ENCODE data around the gene TMEM132A. TPM values are rescaled to one million over a fixed set of nuclear protein-coding genes. Genes with fewer than 3 reads are reported as not detected.

TMEM132A gene
- total and polyA plus RNA-seq, 8 donors: 8.4 to 142 (median 27.2) TPM

DNA sequence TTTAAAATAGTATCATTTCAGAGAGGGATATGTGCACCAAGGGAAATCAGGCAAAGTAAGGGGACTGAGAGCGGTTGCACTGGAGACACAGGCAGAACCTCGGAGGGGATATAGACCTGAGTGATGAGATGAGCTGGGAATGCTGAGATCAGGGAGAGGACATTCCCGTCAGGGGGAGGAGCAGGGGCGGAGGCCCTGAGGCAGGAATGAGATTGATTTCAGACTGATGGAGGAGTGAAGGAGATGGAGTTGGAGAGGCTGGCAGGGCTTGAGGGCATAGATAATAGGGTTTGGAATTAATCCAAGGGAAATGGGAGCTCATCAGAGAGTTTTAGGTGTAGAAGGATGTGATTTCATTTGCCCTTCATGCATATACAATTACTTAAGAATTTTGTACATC, 60.4 kb downstream of the TMEM132A start:
- DNase-seq: no peak
- H3K4me1 ChIP-seq: peaks cover 2 to 7% (median 4%) of the 10 kb centered on the region in 4 donors
- no peak overlapping the region for H3K4me3 ChIP-seq
- H3K27ac ChIP-seq: no peak overlapping the region
- 63 to 79% (median 76%) methylated on average over 4 of the region's 4 CpGs for WGBS, 5 donors
- no peaks in the 10 kb centered on the region for H3K36me3 ChIP-seq
- H3K27me3 ChIP-seq: no peaks in the 10 kb centered on the region
- TF ChIP-seq, protein P1, sequence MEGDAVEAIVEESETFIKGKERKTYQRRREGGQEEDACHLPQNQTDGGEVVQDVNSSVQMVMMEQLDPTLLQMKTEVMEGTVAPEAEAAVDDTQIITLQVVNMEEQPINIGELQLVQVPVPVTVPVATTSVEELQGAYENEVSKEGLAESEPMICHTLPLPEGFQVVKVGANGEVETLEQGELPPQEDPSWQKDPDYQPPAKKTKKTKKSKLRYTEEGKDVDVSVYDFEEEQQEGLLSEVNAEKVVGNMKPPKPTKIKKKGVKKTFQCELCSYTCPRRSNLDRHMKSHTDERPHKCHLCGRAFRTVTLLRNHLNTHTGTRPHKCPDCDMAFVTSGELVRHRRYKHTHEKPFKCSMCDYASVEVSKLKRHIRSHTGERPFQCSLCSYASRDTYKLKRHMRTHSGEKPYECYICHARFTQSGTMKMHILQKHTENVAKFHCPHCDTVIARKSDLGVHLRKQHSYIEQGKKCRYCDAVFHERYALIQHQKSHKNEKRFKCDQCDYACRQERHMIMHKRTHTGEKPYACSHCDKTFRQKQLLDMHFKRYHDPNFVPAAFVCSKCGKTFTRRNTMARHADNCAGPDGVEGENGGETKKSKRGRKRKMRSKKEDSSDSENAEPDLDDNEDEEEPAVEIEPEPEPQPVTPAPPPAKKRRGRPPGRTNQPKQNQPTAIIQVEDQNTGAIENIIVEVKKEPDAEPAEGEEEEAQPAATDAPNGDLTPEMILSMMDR (IDR thresholded peaks at IDR 0.05): no peak
- intact Hi-C loops (cut with DNase I; ENCODE audit: low total_unique reads): no loop called here
- H3K9me3 ChIP-seq: no peaks in the 10 kb centered on the region

DNA sequence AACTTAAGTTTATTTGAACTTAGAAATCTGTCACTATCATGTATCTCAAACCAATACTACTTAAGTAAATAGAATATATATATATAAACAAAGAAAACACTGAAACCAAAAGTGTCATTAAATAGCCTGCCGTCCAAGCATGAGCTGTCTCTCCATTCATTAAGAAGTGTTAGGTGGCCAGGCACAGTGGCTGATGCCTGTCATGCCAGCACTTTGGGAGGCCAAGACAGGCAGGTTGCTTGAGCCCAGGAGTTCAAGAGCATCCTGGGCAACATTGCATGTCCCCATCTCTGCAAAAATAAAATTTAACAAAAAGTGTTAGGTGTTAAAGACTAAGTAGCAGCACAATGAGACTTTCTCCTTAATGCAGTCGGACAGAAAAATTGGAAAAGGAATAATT, 61.2 kb downstream of the TMEM132A start:
- intact Hi-C loops (cut with DNase I; ENCODE audit: low total_unique reads): no loop called here

DNA sequence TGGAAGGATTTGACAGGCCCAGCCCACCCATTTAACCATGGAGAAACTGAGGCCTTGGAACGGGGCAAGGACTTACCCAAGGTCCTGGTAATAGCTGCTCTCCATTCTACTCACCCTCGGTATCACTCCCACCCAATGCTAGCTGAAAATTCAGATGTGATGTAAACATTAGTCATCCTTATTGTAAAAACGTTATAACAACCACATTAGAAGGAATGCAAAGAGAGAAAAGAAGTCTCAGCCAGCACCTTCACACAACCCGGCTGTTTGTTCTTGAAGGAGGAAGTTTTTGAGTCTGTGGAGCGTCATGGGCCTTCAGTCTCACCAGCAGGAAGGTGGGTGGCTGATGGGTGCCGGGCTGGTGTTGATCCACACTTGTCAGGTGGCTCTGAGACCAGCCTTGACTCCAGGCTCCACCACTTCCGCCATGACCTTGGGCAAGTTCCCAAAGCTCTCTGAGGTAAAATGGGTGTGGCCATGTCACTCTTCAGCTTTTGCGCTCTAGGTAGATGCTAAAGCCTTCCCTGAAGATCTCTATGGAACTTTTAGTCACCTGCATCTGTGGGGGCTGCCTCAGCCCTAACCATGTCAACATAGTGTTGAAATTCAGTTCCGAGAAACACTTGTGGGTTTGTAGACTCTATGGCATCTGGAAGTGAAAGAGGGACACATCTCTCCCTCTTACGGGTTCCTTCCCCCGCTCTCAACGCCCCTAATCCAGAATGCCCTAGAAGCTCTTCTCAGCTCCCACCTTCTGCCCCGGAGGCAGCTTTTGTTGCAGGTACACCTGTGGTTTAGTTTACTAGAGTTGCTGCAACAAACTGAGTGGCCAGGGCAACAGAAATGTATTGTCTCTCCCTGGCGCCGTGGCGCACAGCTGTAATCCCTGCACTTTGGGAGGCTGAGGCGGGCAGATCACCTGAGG, 62.0 kb downstream of the TMEM132A start:
- intact Hi-C loops (cut with DNase I; ENCODE audit: low total_unique reads): no loop called here
- peaks cover 2 to 7% (median 4%) of the 10 kb centered on the region in 4 donors for H3K4me1 ChIP-seq
- DNase-seq: peak; percentile 76 to 82
- 61 to 67% (median 66%) methylated on average over 17 of the region's 17 CpGs for WGBS, 5 donors
- no peaks in the 10 kb centered on the region for H3K27me3 ChIP-seq
- H3K36me3 ChIP-seq: no peaks in the 10 kb centered on the region
- no peak overlapping the region for H3K4me3 ChIP-seq
- no peaks in the 10 kb centered on the region for H3K9me3 ChIP-seq
- peak overlapping the region in 4 of 5 donors; percentile 1 to 70 (median 18) for H3K27ac ChIP-seq
- TF ChIP-seq POLR2AphosphoS5 (IDR thresholded peaks at IDR 0.05): peak in 1 of 3 donors; percentile 48
- TF ChIP-seq EP300 (IDR thresholded peaks at IDR 0.05): no peak

More for the DNA sequence above, 61.2 kb downstream of the TMEM132A start:
- no peak for TF ChIP-seq POLR2AphosphoS5 (IDR thresholded peaks at IDR 0.05)
- no peak for TF ChIP-seq POLR2A (IDR thresholded peaks at IDR 0.05)
- TF ChIP-seq, protein P1 (IDR thresholded peaks at IDR 0.05): no peak
- TF ChIP-seq EP300 (IDR thresholded peaks at IDR 0.05): no peak
- WGBS, 5 donors: 54 to 65% (median 59%) methylated on average over 2 of the region's 2 CpGs
- Histone ChIP-seq H3K9me3 (no peaks in the 10 kb centered on the region), H3K27me3 (no peaks in the 10 kb centered on the region), H3K4me3 (no peak overlapping the region), H3K27ac (peak overlapping the region in 3 of 5 donors; percentile 1 to 70 (median 32)), H3K4me1 (peaks cover 2 to 7% (median 4%) of the 10 kb centered on the region in 4 donors), H3K36me3 (no peaks in the 10 kb centered on the region)
- DNase-seq: no peak

Small RNAs within 50 kb of the gene (small RNA-seq; reads per million reads assigned to genes)
- 0 reads per million in 4 donors for gene RNU6-933P

Other genes with a start within 250 kb of the TMEM132A start
- 1 to 10 TPM in 4 of 5 donors, not detected in 1; 2.6 to 8.9 (median 7.5) TPM for gene MS4A8, start 224.8 kb upstream of the TMEM132A start, total RNA-seq
- 1 to 10 TPM; 2.3 to 5.7 (median 3.7) TPM for gene MS4A8, start 224.8 kb upstream of the TMEM132A start, polyA plus RNA-seq
- gene MS4A18, start 199.7 kb upstream of the TMEM132A start, total RNA-seq: not detected
- under 1 TPM in 1 of 3 donors, not detected in 2; 0.19 TPM for gene MS4A18, start 199.7 kb upstream of the TMEM132A start, polyA plus RNA-seq
- gene MS4A15, start 167.6 kb upstream of the TMEM132A start, total RNA-seq: not detected
- not detected for gene MS4A15, start 167.6 kb upstream of the TMEM132A start, polyA plus RNA-seq
- under 1 TPM in 1 of 5 donors, not detected in 4; 0.18 TPM for gene MS4A10, start 139.1 kb upstream of the TMEM132A start, total RNA-seq
- gene MS4A10, start 139.1 kb upstream of the TMEM132A start, polyA plus RNA-seq: not detected
- gene CCDC86, start 82.3 kb upstream of the TMEM132A start, total RNA-seq: 10 to 100 TPM in 3 of 5 donors, 1 to 10 TPM in 2; 7.0 to 37.9 (median 12.9) TPM
- 10 to 100 TPM; 15.2 to 18.6 (median 17.1) TPM for gene CCDC86, start 82.3 kb upstream of the TMEM132A start, polyA plus RNA-seq
- 10 to 100 TPM in 3 of 5 donors, not detected in 2; 11.9 to 67.8 (median 27.7) TPM for gene PTGDR2, start 68.5 kb upstream of the TMEM132A start, total RNA-seq
- gene PTGDR2, start 68.5 kb upstream of the TMEM132A start, polyA plus RNA-seq: 10 to 100 TPM in 1 of 3 donors, 1 to 10 TPM in 2; 2.1 to 12.7 (median 8.2) TPM
- gene ZP1, start 56.9 kb upstream of the TMEM132A start, total RNA-seq: under 1 TPM in 1 of 5 donors, not detected in 4; 0.72 TPM
- 1 to 10 TPM in 2 of 3 donors, under 1 TPM in 1; 0.43 to 8.6 (median 4.1) TPM for gene ZP1, start 56.9 kb upstream of the TMEM132A start, polyA plus RNA-seq
- 10 to 100 TPM in 4 of 5 donors, 1 to 10 TPM in 1; 3.5 to 71.9 (median 41.9) TPM for gene PRPF19, start 17.9 kb upstream of the TMEM132A start, total RNA-seq
- 10 to 100 TPM; 54.7 to 86.1 (median 67.2) TPM for gene PRPF19, start 17.9 kb upstream of the TMEM132A start, polyA plus RNA-seq
- gene TMEM109, start 10.3 kb upstream of the TMEM132A start, total RNA-seq: 10 to 100 TPM; 27.4 to 97.0 (median 80.8) TPM
- 100 to 1,000 TPM in 1 of 3 donors, 10 to 100 TPM in 2; 31.2 to 122 (median 50.1) TPM for gene TMEM109, start 10.3 kb upstream of the TMEM132A start, polyA plus RNA-seq
- 10 to 100 TPM in 3 of 5 donors, 1 to 10 TPM in 2; 7.9 to 29.5 (median 13.4) TPM for gene SLC15A3, start 27.7 kb downstream of the TMEM132A start, total RNA-seq
- gene SLC15A3, start 27.7 kb downstream of the TMEM132A start, polyA plus RNA-seq: 10 to 100 TPM; 25.8 to 33.6 (median 32.2) TPM
- gene CD6, start 47.2 kb downstream of the TMEM132A start, total RNA-seq: 1 to 10 TPM in 3 of 5 donors, not detected in 2; 1.6 to 2.8 (median 2.3) TPM
- gene CD6, start 47.2 kb downstream of the TMEM132A start, polyA plus RNA-seq: 1 to 10 TPM; 1.1 to 1.2 (median 1.1) TPM
- 10 to 100 TPM in 1 of 5 donors, 1 to 10 TPM in 1, not detected in 3; 1.7 to 14.2 TPM for gene CD5, start 178.0 kb downstream of the TMEM132A start, total RNA-seq
- 1 to 10 TPM in 1 of 3 donors, under 1 TPM in 2; 0.53 to 1.1 (median 0.75) TPM for gene CD5, start 178.0 kb downstream of the TMEM132A start, polyA plus RNA-seq
- 10 to 100 TPM in 4 of 5 donors, 1 to 10 TPM in 1; 6.4 to 53.6 (median 37.1) TPM for gene VPS37C, start 237.0 kb downstream of the TMEM132A start, total RNA-seq
- 10 to 100 TPM; 13.8 to 28.4 (median 26.9) TPM for gene VPS37C, start 237.0 kb downstream of the TMEM132A start, polyA plus RNA-seq

Measured in stomach (tissue), 9 donors.